HepG2 (cell line): Measurements from ENCODE around the gene KLHL33. TPM values are rescaled to one million over a fixed set of nuclear protein-coding genes. Genes with fewer than 3 reads are reported as not detected.

ENCODE experiments used
- ASH2L ChIP-seq: fragments of 300-600, 200-600 bp; sonication (generic); IDR thresholded peaks from 2 replicates; pipeline ENCODE4 v1.7.0; 2017; ENCODE audit warnings: low read depth, mild to moderate bottlenecking, moderate library complexity, mixed read lengths, low read length; ENCODE audit not compliant: insufficient read length
- DR1 ChIP-seq: sonication (generic); formaldehyde crosslinking; IDR thresholded peaks from 2 replicates; pipeline ENCODE4 v1.8.0; 2021; ENCODE audit warnings: mild to moderate bottlenecking, missing genetic modification reagents, inconsistent platforms
- HIC2 ChIP-seq: sonication (generic); formaldehyde crosslinking; IDR thresholded peaks from 2 replicates; pipeline ENCODE4 v1.9.0; 2022; ENCODE audit warnings: low read depth, missing genetic modification reagents
- JDP2 ChIP-seq: sonication (generic); formaldehyde crosslinking; IDR thresholded peaks from 2 replicates; pipeline ENCODE4 v1.8.1; 2022; ENCODE audit warnings: missing genetic modification reagents, borderline replicate concordance
- KDM4B ChIP-seq: sonication (generic); formaldehyde crosslinking; IDR thresholded peaks from 2 replicates; pipeline ENCODE4 v1.4.0; 2020; ENCODE audit warnings: missing genetic modification reagents
- MAFF ChIP-seq: IDR thresholded peaks from 2 replicates; pipeline ENCODE4 v1.6.1; 2011; ENCODE audit warnings: low read depth, low read length, improper control_type of control experiment
- RNF219 ChIP-seq: sonication (generic); formaldehyde crosslinking; IDR thresholded peaks from 2 replicates; pipeline ENCODE4 v1.5.0; 2020; ENCODE audit warnings: mild to moderate bottlenecking, missing genetic modification reagents
- RXRB ChIP-seq: IDR thresholded peaks from 2 replicates; pipeline ENCODE4 v1.6.1; 2016; ENCODE audit warnings: borderline replicate concordance, missing genetic modification reagents, missing compliant biosample characterization
- SRSF9 ChIP-seq: fragments of 200-400 bp; formaldehyde crosslinking; IDR thresholded peaks from 2 replicates; pipeline ENCODE4 v1.6.1; 2018; ENCODE audit warnings: borderline replicate concordance, mild to moderate bottlenecking, low read depth, low read length; ENCODE audit not compliant: insufficient read depth, poor library complexity, severe bottlenecking
- TBP ChIP-seq: sonication (generic); formaldehyde crosslinking; IDR thresholded peaks from 2 replicates; pipeline ENCODE4 v1.5.0; 2020; ENCODE audit warnings: missing genetic modification reagents
- TEAD2 ChIP-seq: sonication (generic); formaldehyde crosslinking; IDR thresholded peaks from 2 replicates; pipeline ENCODE4 v1.9.0; 2021; ENCODE audit warnings: missing genetic modification reagents
- ZBTB21 ChIP-seq: sonication (generic); formaldehyde crosslinking; IDR thresholded peaks from 2 replicates; pipeline ENCODE4 v1.4.0; 2020; ENCODE audit warnings: missing genetic modification reagents
- ZFP91 ChIP-seq: sonication (generic); formaldehyde crosslinking; IDR thresholded peaks from 2 replicates; pipeline ENCODE4 v1.9.0; 2022; ENCODE audit warnings: missing genetic modification reagents, mild to moderate bottlenecking, borderline replicate concordance
- ZNF121 ChIP-seq: sonication (generic); formaldehyde crosslinking; IDR thresholded peaks from 2 replicates; pipeline ENCODE4 v1.5.0; 2020; ENCODE audit warnings: mild to moderate bottlenecking, missing genetic modification reagents
- ZNF24 ChIP-seq: fragments of 450-650 bp; IDR thresholded peaks from 2 replicates; pipeline ENCODE4 v1.6.1; 2017; ENCODE audit warnings: antibody characterized with exemption, mild to moderate bottlenecking
- ZNF331 ChIP-seq: sonication (generic); formaldehyde crosslinking; IDR thresholded peaks from 2 replicates; pipeline ENCODE4 v1.4.0; 2020; ENCODE audit warnings: missing genetic modification reagents
- ZNF33A ChIP-seq: sonication (generic); formaldehyde crosslinking; IDR thresholded peaks from 2 replicates; pipeline ENCODE4 v1.5.1; 2020; ENCODE audit warnings: missing genetic modification reagents, mild to moderate bottlenecking, moderate library complexity, borderline replicate concordance
- ZNF580 ChIP-seq: IDR thresholded peaks from 2 replicates; pipeline ENCODE4 v1.6.1; 2016; ENCODE audit warnings: low read depth, borderline replicate concordance
- ZNF891 ChIP-seq: sonication (generic); formaldehyde crosslinking; IDR thresholded peaks from 2 replicates; pipeline ENCODE4 v1.5.0; 2020; ENCODE audit warnings: mild to moderate bottlenecking, missing genetic modification reagents
- ZSCAN31 ChIP-seq: sonication (generic); formaldehyde crosslinking; IDR thresholded peaks from 2 replicates; pipeline ENCODE4 v1.5.0; 2020; ENCODE audit warnings: low read depth, mild to moderate bottlenecking, missing genetic modification reagents
- ZUFSP ChIP-seq: sonication (generic); formaldehyde crosslinking; IDR thresholded peaks from 2 replicates; pipeline ENCODE4 v1.9.0; 2021; ENCODE audit warnings: missing genetic modification reagents, mild to moderate bottlenecking, borderline replicate concordance
- polyA plus RNA-seq, 8 experiments: library from polyadenylated mRNA; depleted of rRNA in 3 of 8; stranded (reverse) in 7 of 8; unstranded in 1 of 8; fragments of >200 nt; fragmentation: Illumina TruSeq in 4 of 8; extraction: Trizol in 4 of 8; gene quantifications; 2 replicates each; pipeline versions ENCODE4 v1.2.1 to v1.2.3, GENCODE V29; 2011 to 2016; ENCODE audit warnings: low read depth in 4 of 8, missing spikeins in 1 of 8, mixed read lengths in 1 of 8; ENCODE audit not compliant: insufficient read depth in 1 of 8
- total RNA-seq, 5 experiments: library from RNA; depleted of rRNA; stranded (reverse); fragments of >200 nt; fragmentation: Illumina TruSeq; extraction: Trizol; gene quantifications; 2 replicates each; pipeline ENCODE4 v1.2.3, GENCODE V29; 2016; ENCODE audit warnings: low read depth in 1 of 5

KLHL33 gene
- total and polyA plus RNA-seq, 2 of the 13 experiments (the other 11 are each of a cell fraction or from before 2014, with no cell fraction given), result not detected

GRCh38 chr14:20461225-20462141 lies 25.5 kb upstream of the KLHL33 start, which contains the start of gene PIP4P1 (continued):
- TF ChIP-seq ZBTB21, result no peak
- TF ChIP-seq DR1 (CRISPR knock-in tag), result peak; percentile 96
- no peak for TF ChIP-seq HIC2 (CRISPR knock-in tag)
- no peak; the same call in 1 of the 2 replicates for TF ChIP-seq JDP2 (CRISPR knock-in tag)
- no peak for TF ChIP-seq KDM4B (CRISPR knock-in tag)
- TF ChIP-seq ZUFSP (CRISPR knock-in tag), result no peak
- TF ChIP-seq ZNF331, result peak; percentile 95
- no peak; the same call in 1 of the 2 replicates for TF ChIP-seq TEAD2 (CRISPR knock-in tag)
- peak; percentile 78 for TF ChIP-seq ZFP91 (CRISPR knock-in tag)
- TF ChIP-seq ASH2L, result peak; percentile 87
- peak; percentile 77 for TF ChIP-seq ZNF121 (CRISPR knock-in tag)
- TF ChIP-seq ZSCAN31, result peak; percentile 85; the same call in 1 of the 2 replicates
- TF ChIP-seq RXRB (CRISPR knock-in tag), result peak; percentile 83
- TF ChIP-seq TBP, result no peak
- no peak for TF ChIP-seq ZNF33A (CRISPR knock-in tag)
- peak; percentile 93 for TF ChIP-seq MAFF
- peak; percentile 48 for TF ChIP-seq ZNF891
- TF ChIP-seq SRSF9, result no peak
- no peak for TF ChIP-seq RNF219 (CRISPR knock-in tag)
- TF ChIP-seq ZNF24, result no peak
- peak; percentile 96; the same call in 1 of the 2 replicates for TF ChIP-seq ZNF580 (CRISPR knock-in tag)
